22Rv1 (cell line): ENCODE data around the gene SUSD6.
A peak's percentile ranks its signal among the peaks of the same experiment; 100 is the strongest.
"Not testable (repeated sequence)": the region's sequence is repeated elsewhere in the genome, so short reads cannot be mapped to it uniquely, and the experiment has no call there.

Experiments used
- H3K27ac ChIP-seq: fragments of 450-650 bp; 2 replicates; pipeline ENCODE4 v1.5.1; 2017
- ZFX ChIP-seq: fragments of 450-650 bp; IDR thresholded peaks from 2 replicates; pipeline ENCODE4 v1.6.1; 2017; ENCODE audit warnings: antibody characterized with exemption, borderline replicate concordance
- TF ChIP-seq, protein P1 (sequence below): fragments of 450-650 bp; IDR thresholded peaks from 2 replicates; pipeline ENCODE4 v1.5.1; 2017; ENCODE audit warnings: mild to moderate bottlenecking

SUSD6 gene

DNA sequence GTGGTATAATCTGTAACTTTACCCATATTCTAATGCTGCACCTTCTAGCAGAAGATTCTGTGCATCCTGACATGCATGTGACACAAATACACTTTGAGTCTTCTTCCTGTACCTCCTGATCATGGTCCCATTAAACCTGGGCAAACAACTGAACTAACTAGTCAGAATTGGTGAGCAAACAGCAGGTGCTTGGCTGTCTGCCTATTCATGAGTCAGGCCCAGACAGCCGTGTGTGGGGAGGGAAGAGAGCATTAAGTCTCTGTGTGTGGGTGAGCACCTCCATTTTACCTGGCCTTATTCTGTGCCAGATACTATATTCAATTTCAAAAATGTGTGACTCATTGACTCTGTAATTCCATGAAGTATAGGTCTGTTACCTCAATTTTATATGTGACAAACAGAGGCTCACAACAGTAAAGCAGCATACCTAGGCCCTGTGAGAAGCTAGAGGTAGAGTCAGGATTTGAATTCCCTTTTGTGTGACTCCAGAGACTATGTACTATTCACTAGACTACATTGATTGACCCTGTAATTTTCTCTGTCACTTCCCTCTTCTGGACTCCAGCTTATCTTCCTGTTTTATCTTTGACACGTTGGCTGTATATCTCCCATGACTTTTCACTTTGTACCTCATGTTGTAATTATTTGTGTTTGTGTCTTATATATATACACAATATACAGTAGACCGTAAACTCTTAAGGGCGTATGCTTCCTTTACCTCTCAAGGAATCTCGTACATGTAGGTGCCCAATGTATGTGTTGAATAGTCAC is 32.2 kb downstream of the SUSD6 start:
- TF ChIP-seq ZFX: no peak
- TF ChIP-seq, protein P1, sequence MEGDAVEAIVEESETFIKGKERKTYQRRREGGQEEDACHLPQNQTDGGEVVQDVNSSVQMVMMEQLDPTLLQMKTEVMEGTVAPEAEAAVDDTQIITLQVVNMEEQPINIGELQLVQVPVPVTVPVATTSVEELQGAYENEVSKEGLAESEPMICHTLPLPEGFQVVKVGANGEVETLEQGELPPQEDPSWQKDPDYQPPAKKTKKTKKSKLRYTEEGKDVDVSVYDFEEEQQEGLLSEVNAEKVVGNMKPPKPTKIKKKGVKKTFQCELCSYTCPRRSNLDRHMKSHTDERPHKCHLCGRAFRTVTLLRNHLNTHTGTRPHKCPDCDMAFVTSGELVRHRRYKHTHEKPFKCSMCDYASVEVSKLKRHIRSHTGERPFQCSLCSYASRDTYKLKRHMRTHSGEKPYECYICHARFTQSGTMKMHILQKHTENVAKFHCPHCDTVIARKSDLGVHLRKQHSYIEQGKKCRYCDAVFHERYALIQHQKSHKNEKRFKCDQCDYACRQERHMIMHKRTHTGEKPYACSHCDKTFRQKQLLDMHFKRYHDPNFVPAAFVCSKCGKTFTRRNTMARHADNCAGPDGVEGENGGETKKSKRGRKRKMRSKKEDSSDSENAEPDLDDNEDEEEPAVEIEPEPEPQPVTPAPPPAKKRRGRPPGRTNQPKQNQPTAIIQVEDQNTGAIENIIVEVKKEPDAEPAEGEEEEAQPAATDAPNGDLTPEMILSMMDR: no peak
- peak overlapping the region; percentile 55 for H3K27ac ChIP-seq

DNA sequence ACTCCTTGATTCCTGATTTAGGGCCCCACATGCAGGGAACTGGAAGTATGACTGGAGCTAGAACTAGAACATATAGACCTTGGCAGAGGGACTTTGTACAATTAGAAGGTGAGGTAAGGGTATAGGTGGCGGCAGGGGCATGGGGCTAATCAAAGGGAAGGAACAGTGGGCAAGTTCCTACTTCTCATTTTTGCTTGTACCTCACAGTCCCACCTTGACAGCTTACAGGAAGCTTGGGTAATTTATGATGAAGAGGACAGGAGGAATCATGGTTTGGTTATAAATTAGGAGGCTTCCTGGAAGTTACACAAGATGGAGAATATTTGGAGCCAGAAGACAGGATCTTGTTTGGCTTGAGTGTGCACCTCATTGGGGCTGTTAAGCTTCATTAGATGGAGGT is 33.4 kb downstream of the SUSD6 start:
- no peak overlapping the region for H3K27ac ChIP-seq
- no peak for TF ChIP-seq ZFX
- TF ChIP-seq, protein P1: no peak

DNA sequence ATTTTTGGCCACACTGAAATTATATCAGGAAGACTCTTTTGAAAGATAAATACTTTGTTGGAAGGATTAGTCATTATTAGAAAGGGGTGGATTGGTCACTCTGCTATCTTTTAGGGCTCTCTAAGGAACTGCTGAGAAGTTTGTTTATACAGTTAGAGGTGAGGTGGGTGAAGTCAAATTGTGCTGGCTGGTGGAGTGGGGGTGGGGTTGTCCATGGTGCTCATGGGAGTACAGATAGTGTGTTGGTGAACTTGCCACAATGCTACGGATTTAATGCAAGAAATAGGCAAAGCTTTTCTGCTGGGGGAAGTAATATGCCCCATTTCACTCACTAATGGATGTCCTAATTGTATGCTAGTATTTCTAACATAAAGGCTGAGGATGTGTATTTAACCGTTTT is 35.8 kb downstream of the SUSD6 start:
- H3K27ac ChIP-seq: no peak overlapping the region
- no peak for TF ChIP-seq ZFX
- TF ChIP-seq, protein P1: no peak

DNA sequence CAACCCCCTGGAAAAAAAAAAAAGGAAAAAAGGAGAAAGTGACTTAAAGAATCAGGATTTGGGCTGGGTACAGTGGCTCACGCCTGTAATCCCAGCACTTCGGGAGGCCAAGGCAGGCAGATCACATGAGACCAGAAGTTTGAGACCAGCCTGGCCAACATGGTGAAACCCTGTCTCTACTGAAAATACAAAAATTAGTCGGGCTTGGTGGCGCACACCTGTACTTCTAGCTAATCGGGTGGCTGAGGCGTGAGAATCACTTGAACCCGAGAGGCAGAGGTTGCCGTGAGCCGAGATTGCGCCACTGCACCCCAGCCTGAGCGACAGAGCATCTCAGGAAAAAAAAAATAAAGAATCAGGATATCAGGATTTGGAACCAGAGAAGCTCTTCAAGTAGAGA is 36.2 kb downstream of the SUSD6 start:
- not testable (repeated sequence) for H3K27ac ChIP-seq

DNA sequence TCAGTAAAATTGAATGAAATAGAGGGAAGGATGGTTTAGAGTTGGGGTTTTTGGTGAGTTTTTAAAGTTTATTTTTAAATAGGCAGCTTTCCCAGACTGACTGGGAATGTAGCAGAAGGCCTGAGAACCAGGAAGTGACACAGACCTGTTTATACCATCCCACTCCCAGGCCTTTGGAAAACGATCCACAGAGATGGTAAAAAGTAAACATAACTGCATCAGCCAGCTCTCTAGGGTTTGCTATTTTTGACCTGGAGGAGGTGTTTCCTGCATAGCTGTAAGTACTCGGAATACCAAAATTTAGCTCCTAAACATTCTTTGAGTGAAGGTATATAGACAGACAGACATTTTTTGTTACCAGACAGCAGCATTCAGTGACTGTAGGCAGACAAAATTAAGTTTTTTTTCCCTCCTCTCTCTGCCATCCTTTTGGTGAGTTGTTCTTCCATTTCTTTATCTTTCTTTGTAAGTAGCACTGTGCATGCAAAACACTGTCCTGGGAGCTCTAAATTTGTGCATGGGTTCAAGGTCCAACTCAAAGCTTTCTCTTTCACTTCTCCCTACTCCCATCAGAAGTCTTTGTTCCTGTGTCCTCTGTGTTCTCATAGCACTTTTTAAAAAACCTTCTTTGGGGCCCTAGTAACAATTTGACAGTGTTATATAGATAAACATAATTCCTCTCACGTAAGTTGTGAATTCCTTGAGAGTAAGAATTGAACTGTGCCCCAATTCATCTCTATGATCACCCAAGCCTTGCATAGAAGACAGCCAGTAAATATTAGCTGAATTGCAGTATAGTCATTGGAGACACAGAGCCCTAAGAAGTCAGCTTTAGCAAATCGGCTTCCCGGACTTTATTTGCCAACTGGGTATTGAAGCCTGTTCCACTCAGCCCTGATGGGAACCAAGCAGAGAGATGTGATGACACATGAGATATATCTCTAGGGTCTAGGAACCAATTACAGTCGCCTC is 37.4 kb downstream of the SUSD6 start:
- TF ChIP-seq, protein P1: no peak
- TF ChIP-seq ZFX: no peak
- H3K27ac ChIP-seq: peak overlapping the region; percentile 6; the same call in 1 of the 2 replicates

DNA sequence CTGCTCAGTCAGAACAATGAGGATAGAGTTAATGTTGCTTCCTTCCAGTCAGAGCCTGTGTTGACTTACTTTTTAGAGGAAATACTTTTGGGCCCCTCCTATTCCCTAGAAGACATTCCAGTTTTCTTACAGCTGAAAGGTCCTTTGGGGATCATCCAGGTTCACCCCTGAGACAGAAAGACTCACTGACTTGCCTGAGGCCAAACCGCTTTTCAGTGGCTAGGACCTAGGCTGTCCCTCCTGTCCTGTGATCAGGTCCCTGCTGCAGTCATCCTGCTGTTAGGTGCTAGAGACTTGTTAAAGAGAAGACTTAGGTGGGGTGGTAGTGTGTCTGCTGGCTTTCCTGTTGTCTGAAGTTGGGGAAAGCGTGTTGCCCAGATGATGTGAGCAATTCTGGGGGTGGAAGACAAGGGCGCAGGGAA is 39.6 kb downstream of the SUSD6 start:
- H3K27ac ChIP-seq: no peak overlapping the region

DNA sequence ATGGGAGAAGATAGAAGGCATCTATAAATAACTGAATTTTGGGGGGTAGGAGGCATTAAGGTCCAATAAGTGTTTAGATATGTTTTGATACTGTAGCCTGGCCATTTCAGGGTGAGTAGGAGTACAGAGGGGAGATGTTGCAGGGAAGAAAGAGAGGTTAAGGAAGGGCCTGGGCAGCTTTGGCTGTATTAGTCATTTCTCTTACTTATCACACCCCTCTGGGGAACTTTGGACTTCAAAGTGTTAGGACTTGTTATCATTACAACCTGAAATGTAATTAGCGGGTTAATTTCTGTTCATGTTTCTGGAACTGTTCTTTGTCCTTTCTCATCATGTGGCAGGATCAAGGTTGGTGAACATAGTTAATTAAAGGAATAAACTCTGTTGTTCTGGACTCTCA is 40.3 kb downstream of the SUSD6 start:
- H3K27ac ChIP-seq: no peak overlapping the region
- TF ChIP-seq ZFX: no peak
- TF ChIP-seq, protein P1: no peak

More for the DNA sequence above, 39.6 kb downstream of the SUSD6 start:
- no peak for TF ChIP-seq ZFX
- TF ChIP-seq, protein P1: no peak
